ENCODE measurements around the gene PTPN3.

GRCh38 chr9:109379513-109379912 is 118.6 kb downstream of the PTPN3 start:
- TF ChIP-seq CTCF (conservative IDR thresholded peaks at IDR 0.05; ENCODE audit: low read depth in 2 of 2), result no peak
- TF ChIP-seq EZH2 (IDR thresholded peaks at IDR 0.05; ENCODE audit: low read depth, unreplicated experiment), result no peak
- TF ChIP-seq EZH2phosphoT487 (IDR thresholded peaks at IDR 0.05; ENCODE audit: unreplicated experiment), result no peak
- TF ChIP-seq, protein P1, sequence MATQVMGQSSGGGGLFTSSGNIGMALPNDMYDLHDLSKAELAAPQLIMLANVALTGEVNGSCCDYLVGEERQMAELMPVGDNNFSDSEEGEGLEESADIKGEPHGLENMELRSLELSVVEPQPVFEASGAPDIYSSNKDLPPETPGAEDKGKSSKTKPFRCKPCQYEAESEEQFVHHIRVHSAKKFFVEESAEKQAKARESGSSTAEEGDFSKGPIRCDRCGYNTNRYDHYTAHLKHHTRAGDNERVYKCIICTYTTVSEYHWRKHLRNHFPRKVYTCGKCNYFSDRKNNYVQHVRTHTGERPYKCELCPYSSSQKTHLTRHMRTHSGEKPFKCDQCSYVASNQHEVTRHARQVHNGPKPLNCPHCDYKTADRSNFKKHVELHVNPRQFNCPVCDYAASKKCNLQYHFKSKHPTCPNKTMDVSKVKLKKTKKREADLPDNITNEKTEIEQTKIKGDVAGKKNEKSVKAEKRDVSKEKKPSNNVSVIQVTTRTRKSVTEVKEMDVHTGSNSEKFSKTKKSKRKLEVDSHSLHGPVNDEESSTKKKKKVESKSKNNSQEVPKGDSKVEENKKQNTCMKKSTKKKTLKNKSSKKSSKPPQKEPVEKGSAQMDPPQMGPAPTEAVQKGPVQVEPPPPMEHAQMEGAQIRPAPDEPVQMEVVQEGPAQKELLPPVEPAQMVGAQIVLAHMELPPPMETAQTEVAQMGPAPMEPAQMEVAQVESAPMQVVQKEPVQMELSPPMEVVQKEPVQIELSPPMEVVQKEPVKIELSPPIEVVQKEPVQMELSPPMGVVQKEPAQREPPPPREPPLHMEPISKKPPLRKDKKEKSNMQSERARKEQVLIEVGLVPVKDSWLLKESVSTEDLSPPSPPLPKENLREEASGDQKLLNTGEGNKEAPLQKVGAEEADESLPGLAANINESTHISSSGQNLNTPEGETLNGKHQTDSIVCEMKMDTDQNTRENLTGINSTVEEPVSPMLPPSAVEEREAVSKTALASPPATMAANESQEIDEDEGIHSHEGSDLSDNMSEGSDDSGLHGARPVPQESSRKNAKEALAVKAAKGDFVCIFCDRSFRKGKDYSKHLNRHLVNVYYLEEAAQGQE (IDR thresholded peaks at IDR 0.05; ENCODE audit: unreplicated experiment), result no peak
- TF ChIP-seq CREB1 (CRISPR knock-in tag; IDR thresholded peaks at IDR 0.05; ENCODE audit: low read depth), result no peak
- no peak for TF ChIP-seq POLR2AphosphoS5 (IDR thresholded peaks at IDR 0.05; ENCODE audit: low read depth)
- no peak for TF ChIP-seq STAT1 (IDR thresholded peaks at IDR 0.05; ENCODE audit: unreplicated experiment)
- TF ChIP-seq NANOG (IDR thresholded peaks at IDR 0.05; ENCODE audit: borderline replicate concordance), result no peak
